H1 (cell line): ENCODE measurements around the gene CCDC78. TPM values are rescaled to one million over a fixed set of nuclear protein-coding genes. Genes with fewer than 3 reads are reported as not detected.
A peak's percentile ranks its signal among the peaks of the same experiment; 100 is the strongest.

Experiments
- CTCF ChIA-PET: fragments of 300-600 bp; sonication (Branson Sonifier 250); formaldehyde crosslinking; loops from one replicate; lab custom pipeline; 2021; ENCODE audit not compliant: partially characterized antibody; lab: Charles Lee
- POLR2A ChIA-PET: fragments of 300-600 bp; sonication (Branson Sonifier 250); formaldehyde crosslinking; loops from one replicate; lab custom pipeline; 2021; ENCODE audit warnings: inconsistent platforms; ENCODE audit not compliant: partially characterized antibody; lab: Charles Lee
- DNase-seq, 2 experiments: peaks; one replicate each; pipeline versions ENCODE4 v3.0.0 to v3.0.0-alpha.2; 2010 to 2022; ENCODE audit warnings: low spot score in 2 of 2, low read depth in 1 of 2, mixed read lengths in 1 of 2
- FAIRE-seq: peaks from 2 replicates; lab custom pipeline; 2011; peaks lifted over from hg19 to GRCh38; lab: Jason Lieb, UNC
- H2AFZ ChIP-seq: 2 replicates; pipeline ENCODE4 v1.8.1; 2012; ENCODE audit warnings: low read length, inconsistent platforms
- H2AK5ac ChIP-seq: 2 replicates; pipeline ENCODE4 v1.6.1; 2013; ENCODE audit warnings: low read depth, low read length
- H2BK120ac ChIP-seq: replicated peaks from 2 replicates; pipeline ENCODE3; 2013; ENCODE audit warnings: low read depth, low read length, inconsistent platforms
- H2BK12ac ChIP-seq: 2 replicates; pipeline ENCODE4 v1.6.1; 2013; ENCODE audit warnings: low read depth, low read length
- H2BK15ac ChIP-seq: 2 replicates; pipeline ENCODE4 v1.6.1; 2013; ENCODE audit warnings: low read length
- H2BK20ac ChIP-seq: 2 replicates; pipeline ENCODE4 v1.6.1; 2013; ENCODE audit warnings: low read length
- H2BK5ac ChIP-seq: 2 replicates; pipeline ENCODE4 v1.6.1; 2013; ENCODE audit warnings: low read depth, low read length
- H3K14ac ChIP-seq: 2 replicates; pipeline ENCODE4 v1.6.1; 2013; ENCODE audit warnings: inconsistent platforms; ENCODE audit not compliant: insufficient read length
- H3K18ac ChIP-seq: 2 replicates; pipeline ENCODE4 v1.6.1; 2013; ENCODE audit warnings: low read length; ENCODE audit errors: extremely low read depth
- H3K23ac ChIP-seq: 2 replicates; pipeline ENCODE4 v1.6.1; 2013; ENCODE audit warnings: inconsistent platforms; ENCODE audit not compliant: insufficient read length
- H3K23me2 ChIP-seq: 2 replicates; pipeline ENCODE4 v1.6.1; 2013; ENCODE audit warnings: low read depth, low read length
- H3K27ac ChIP-seq: 2 replicates; pipeline ENCODE4 v1.6.1; 2011; ENCODE audit warnings: low read depth, low read length, inconsistent platforms
- H3K27me3 ChIP-seq, 4 experiments: replicated peaks in 1 of 4; 1 replicate in 1 of 4; 2 replicates in 3 of 4; pipeline versions ENCODE4 v1.6.1 to v1.8.1; 2011 to 2013; ENCODE audit warnings: low read length in 3 of 4, mild to moderate bottlenecking in 3 of 4, inconsistent platforms in 2 of 4, mixed read lengths in 2 of 4, moderate library complexity in 1 of 4; ENCODE audit not compliant: control insufficient read depth in 3 of 4, insufficient read depth in 3 of 4; ENCODE audit errors: extremely low read depth in 1 of 4
- H3K36me3 ChIP-seq, 4 experiments: 2 replicates each; pipeline versions ENCODE4 v1.6.1 to v1.8.1; 2011 to 2013; ENCODE audit warnings: mild to moderate bottlenecking in 4 of 4, low read length in 3 of 4, moderate library complexity in 2 of 4, control low read depth in 1 of 4, inconsistent platforms in 1 of 4; ENCODE audit not compliant: insufficient read depth in 4 of 4, control insufficient read depth in 2 of 4
- H3K4ac ChIP-seq: replicated peaks from 2 replicates; pipeline ENCODE3; 2013; ENCODE audit warnings: low read length, low read depth, mixed read lengths, inconsistent platforms; ENCODE audit not compliant: insufficient read length
- H3K4me1 ChIP-seq, 4 experiments: replicated peaks in 1 of 4; 1 replicate in 1 of 4; 2 replicates in 3 of 4; pipeline versions ENCODE4 v1.6.1 to v1.8.1; 2011 to 2013; ENCODE audit warnings: low read length in 3 of 4, inconsistent platforms in 2 of 4, mixed read lengths in 1 of 4; ENCODE audit not compliant: insufficient read depth in 4 of 4, control insufficient read depth in 3 of 4
- H3K4me2 ChIP-seq, 2 experiments: 2 replicates each; pipeline versions ENCODE4 v1.6.1 to v1.8.1; 2011 to 2013; ENCODE audit warnings: low read depth in 2 of 2, low read length in 2 of 2, control low read depth in 1 of 2, inconsistent platforms in 1 of 2, mild to moderate bottlenecking in 1 of 2; ENCODE audit not compliant: insufficient read depth in 1 of 2
- H3K4me3 ChIP-seq, 4 experiments: fragments of 200-600, 300-600 bp in 1 of 4; sonication (generic), shearing (Covaris generic), sonication (Bioruptor Twin) in 1 of 4; 2 replicates each; pipeline versions ENCODE4 v1.5.1 to v1.8.1; 2011 to 2016; ENCODE audit warnings: low read length in 4 of 4, low read depth in 3 of 4, control low read depth in 2 of 4, inconsistent platforms in 2 of 4, mild to moderate bottlenecking in 2 of 4, mixed read lengths in 1 of 4, moderate library complexity in 1 of 4; ENCODE audit not compliant: insufficient read depth in 2 of 4; ENCODE audit errors: extremely low read depth in 1 of 4
- H3K56ac ChIP-seq: replicated peaks from 2 replicates; pipeline ENCODE3; 2013; ENCODE audit warnings: low read depth, mild to moderate bottlenecking, mixed read lengths, low read length, inconsistent platforms; ENCODE audit not compliant: insufficient read length
- H3K79me1 ChIP-seq: 2 replicates; pipeline ENCODE4 v1.6.1; 2013; ENCODE audit warnings: low read depth, low read length, control low read depth
- H3K79me2 ChIP-seq, 2 experiments: 2 replicates each; pipeline versions ENCODE4 v1.6.1 to v1.8.1; 2012 to 2013; ENCODE audit warnings: low read length in 2 of 2, mild to moderate bottlenecking in 2 of 2, inconsistent platforms in 1 of 2; ENCODE audit not compliant: insufficient read depth in 2 of 2, control insufficient read depth in 1 of 2
- H3K9ac ChIP-seq, 4 experiments: replicated peaks in 1 of 4; 1 replicate in 1 of 4; 2 replicates in 3 of 4; pipeline versions ENCODE4 v1.6.1 to v1.8.1; 2011 to 2013; ENCODE audit warnings: low read depth in 3 of 4, low read length in 3 of 4, control low read depth in 2 of 4, mild to moderate bottlenecking in 2 of 4, moderate library complexity in 2 of 4, inconsistent platforms in 1 of 4; ENCODE audit errors: extremely low read depth in 1 of 4
- H3K9me3 ChIP-seq, 2 experiments: 2 replicates each; pipeline versions ENCODE4 v1.6.1 to v1.8.1; 2012 to 2013; ENCODE audit warnings: mild to moderate bottlenecking in 2 of 2, moderate library complexity in 2 of 2, control low read depth in 1 of 2, inconsistent platforms in 1 of 2, low read depth in 1 of 2, low read length in 1 of 2, mixed read lengths in 1 of 2; ENCODE audit not compliant: insufficient read depth in 2 of 2
- H4K20me1 ChIP-seq, 2 experiments: replicated peaks in 1 of 2; 2 replicates each; pipeline versions ENCODE3 to v1.8.1; 2011 to 2013; ENCODE audit warnings: inconsistent platforms in 2 of 2, low read length in 2 of 2, mild to moderate bottlenecking in 1 of 2; ENCODE audit not compliant: insufficient read depth in 2 of 2, control insufficient read depth in 1 of 2
- H4K5ac ChIP-seq: 2 replicates; pipeline ENCODE4 v1.6.1; 2013; ENCODE audit warnings: low read length, low read depth, mixed read lengths, inconsistent platforms; ENCODE audit not compliant: insufficient read length
- H4K8ac ChIP-seq: 2 replicates; pipeline ENCODE4 v1.8.0; 2013; ENCODE audit warnings: mild to moderate bottlenecking, moderate library complexity, low read length, inconsistent platforms; ENCODE audit not compliant: insufficient read depth; ENCODE audit errors: extremely low read depth
- H4K91ac ChIP-seq: replicated peaks from 2 replicates; pipeline ENCODE3; 2013; ENCODE audit warnings: low read length, mixed read lengths, inconsistent platforms; ENCODE audit not compliant: insufficient read length
- BRCA1 ChIP-seq: IDR thresholded peaks from 2 replicates; pipeline ENCODE4 v1.6.1; 2012; ENCODE audit warnings: low read depth, low read length, improper control_type of control experiment
- GTF2F1 ChIP-seq: IDR thresholded peaks from 2 replicates; pipeline ENCODE4 v1.6.1; 2012; ENCODE audit warnings: low read depth, low read length, improper control_type of control experiment, borderline replicate concordance
- HDAC2 ChIP-seq, 2 experiments: fragments of 300-600 bp in 1 of 2; sonication (generic) in 1 of 2; IDR thresholded peaks; 2 replicates each; pipeline ENCODE4 v1.6.1; 2011 to 2012; ENCODE audit warnings: low read depth in 2 of 2, low read length in 2 of 2, mild to moderate bottlenecking in 2 of 2, moderate library complexity in 2 of 2, borderline replicate concordance in 1 of 2, inconsistent platforms in 1 of 2
- JUN ChIP-seq: IDR thresholded peaks from 2 replicates; pipeline ENCODE4 v1.6.1; 2011; ENCODE audit warnings: low read depth, mild to moderate bottlenecking, improper control_type of control experiment, low read length
- KDM1A ChIP-seq: fragments of 200-600, 300-600 bp; sonication (generic); IDR thresholded peaks from 2 replicates; pipeline ENCODE4 v1.7.1; 2016; ENCODE audit warnings: mild to moderate bottlenecking, low read length, borderline replicate concordance
- NRF1 ChIP-seq: IDR thresholded peaks from 2 replicates; pipeline ENCODE4 v1.6.1; 2011; ENCODE audit warnings: mild to moderate bottlenecking, low read depth, low read length, improper control_type of control experiment
- POLR2A ChIP-seq, 2 experiments: IDR thresholded peaks; 1 replicate in 1 of 2; 2 replicates in 1 of 2; pipeline ENCODE4 v1.6.1; 2011; ENCODE audit warnings: low read depth in 2 of 2, low read length in 2 of 2, mild to moderate bottlenecking in 2 of 2; ENCODE audit errors: control extremely low read depth in 1 of 2
- RAD21 ChIP-seq, 2 experiments: IDR thresholded peaks in 1 of 2; conservative IDR thresholded peaks in 1 of 2; 2 replicates each; pipeline ENCODE4 v1.6.1; 2011; ENCODE audit warnings: low read depth in 2 of 2, low read length in 2 of 2, improper control_type of control experiment in 1 of 2, inconsistent platforms in 1 of 2, mild to moderate bottlenecking in 1 of 2, moderate library complexity in 1 of 2
- SIX5 ChIP-seq: IDR thresholded peaks from 2 replicates; pipeline ENCODE4 v1.6.1; 2011; ENCODE audit warnings: mild to moderate bottlenecking, low read depth, low read length
- SP4 ChIP-seq: IDR thresholded peaks from 2 replicates; pipeline ENCODE4 v1.6.1; 2012; ENCODE audit warnings: low read length, inconsistent platforms
- YY1 ChIP-seq: IDR thresholded peaks from 2 replicates; pipeline ENCODE4 v1.6.1; 2011; ENCODE audit warnings: low read depth, mild to moderate bottlenecking, low read length
- ZNF274 ChIP-seq: IDR thresholded peaks from 2 replicates; pipeline ENCODE4 v1.7.0; 2012; ENCODE audit warnings: low read length, borderline replicate concordance; ENCODE audit errors: extremely low read depth
- WGBS, 2 experiments: shearing (Covaris generic) in 1 of 2; methylation state at CpG; one replicate each; pipeline versions ENCODE4 v1.1.6 to v1.1.7; 2013 to 2015; ENCODE audit warnings: low lambda C conversion rate in 2 of 2, mixed read lengths in 2 of 2, inconsistent platforms in 1 of 2, low coverage in 1 of 2, missing lambda C conversion rate in 1 of 2; ENCODE audit not compliant: insufficient replicate concordance in 2 of 2, insufficient coverage in 1 of 2, insufficient read length in 1 of 2; ENCODE audit errors: extremely low coverage in 1 of 2, missing lambda C conversion rate in 1 of 2; 5-methylcytosine and 5-hydroxymethylcytosine counted together
- polyA plus RNA-seq, 7 experiments: library from polyadenylated mRNA; depleted of rRNA in 3 of 7; stranded (reverse) in 5 of 7; unstranded in 2 of 7; fragments of >200 nt in 5 of 7; fragments of 200-250 nt in 2 of 7; gene quantifications; 1 replicate in 5 of 7; 2 replicates in 1 of 7; 4 replicates in 1 of 7; pipeline versions ENCODE4 v1.2.1 to v1.2.3, GENCODE V29; 2011 to 2013; ENCODE audit warnings: missing spikeins in 2 of 7, mixed read lengths in 2 of 7
- total RNA-seq: library from RNA; stranded (reverse); fragmentation: NEBNext Ultra II Directional; extraction: Animal tissue kit (Norgen Biotek cat#: 25700); gene quantifications from 2 replicates; pipeline ENCODE4 v1.2.1, GENCODE V29; 2021
- TF ChIP-seq, protein P1 (sequence below): IDR thresholded peaks from 2 replicates; pipeline ENCODE4 v1.6.1; 2012; ENCODE audit warnings: inconsistent platforms

The CCDC78 gene
- total and polyA plus RNA-seq, 2 of the 8 experiments (the other 6 are each of a cell fraction or from before 2014, with no cell fraction given) = 7.1 to 8.5 TPM

DNA sequence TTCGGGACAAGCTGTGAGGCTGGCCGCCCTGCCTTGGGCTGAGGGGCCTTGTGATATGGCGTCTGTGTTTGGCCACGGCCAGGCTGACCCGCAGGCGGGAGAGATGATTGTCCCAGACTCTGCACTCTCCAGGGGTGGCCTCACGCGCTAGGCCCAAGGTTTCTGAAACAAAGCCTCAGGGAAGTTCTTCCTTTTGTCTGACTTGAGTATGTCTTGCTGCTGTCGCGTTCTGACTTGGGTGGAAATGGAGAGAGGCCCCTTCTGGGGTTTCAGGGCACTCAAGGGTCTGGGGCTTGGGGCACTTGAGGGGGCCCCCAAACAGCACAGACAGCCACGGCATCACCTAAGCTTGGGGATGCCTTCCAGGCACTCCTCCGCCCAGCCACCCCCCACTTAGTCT is 15.2 kb downstream of the CCDC78 start:
- FAIRE-seq (no peak), DNase-seq (no peak)
- 86% methylated on average over 12 of the region's 12 CpGs; no CpG with 5 or more reads in 1 of the 2 experiments for WGBS, 2 experiments
- Histone ChIP-seq H3K36me3 (no peaks in the 10 kb centered on the region), H3K56ac (no peak overlapping the region), H4K8ac (0 out of 2 replicates have a peak overlapping the region, but pooled peaks have one; percentile 51), H3K4ac (no peak overlapping the region), H2BK120ac (no peak overlapping the region), H4K5ac (no peak overlapping the region), H4K91ac (no peak overlapping the region), H4K20me1 (peaks cover 5 to 8% of the 10 kb centered on the region in 2 experiments), H2BK5ac (no peak overlapping the region), H3K23ac (no peak overlapping the region), H3K79me1 (no peaks in the 10 kb centered on the region), H2BK12ac (no peak overlapping the region), H3K18ac (no peak overlapping the region), H3K4me3 (no peak overlapping the region), H3K14ac (no peak overlapping the region), H3K23me2 (peaks cover 17% of the 10 kb centered on the region; the same call in 1 of the 2 replicates), H3K4me1 (peaks cover 0 to 13% (median 9%) of the 10 kb centered on the region in 4 experiments; a peak in 5 of 7 replicates), H3K27me3 (peaks cover 18 to 70% (median 51%) of the 10 kb centered on the region in 4 experiments), H3K9me3 (no peaks in the 10 kb centered on the region), H2AK5ac (no peak overlapping the region), H3K4me2 (no peak overlapping the region), H2AFZ (no peak overlapping the region), H3K27ac (no peak overlapping the region), H3K79me2 (no peaks in the 10 kb centered on the region), H2BK15ac (no peak overlapping the region), H2BK20ac (no peak overlapping the region), H3K9ac (no peak overlapping the region)
- ChIA-PET POLR2A (interaction anchor here (1.5 to 20.9 kb wide), 3 partner anchors 9 to 16 kb away, joined by 5 to 353 read pairs (median 5); partner anchors contain the start of genes ANTKMT, CCDC78 and HAGHL), CTCF (interaction anchor here (0.9 to 33.4 kb wide), 10 partner anchors 8 to 347 kb away, joined by 3 to 977 read pairs (median 5); partner anchors contain the start of genes ANTKMT, CCDC78, CHTF18 and CIAO3)
- TF ChIP-seq NRF1 = no peak
- no peak for TF ChIP-seq ZNF274
- TF ChIP-seq BRCA1 = no peak
- TF ChIP-seq POLR2A (IDR thresholded peaks at IDR 0.05; ENCODE audit: control extremely low read depth in 1 of 2, low read depth in 2 of 2, low read length in 2 of 2) = no peak
- no peak for TF ChIP-seq JUN
- no peak for TF ChIP-seq SP4
- TF ChIP-seq GTF2F1 = no peak
- no peak for TF ChIP-seq RAD21 (IDR thresholded peaks at IDR 0.05 in 1 of 2, conservative IDR thresholded peaks at IDR 0.05 in 1 of 2; ENCODE audit: low read depth in 2 of 2, low read length in 2 of 2)
- TF ChIP-seq YY1 = no peak
- peak; percentile 93 for TF ChIP-seq KDM1A
- TF ChIP-seq, protein P1, sequence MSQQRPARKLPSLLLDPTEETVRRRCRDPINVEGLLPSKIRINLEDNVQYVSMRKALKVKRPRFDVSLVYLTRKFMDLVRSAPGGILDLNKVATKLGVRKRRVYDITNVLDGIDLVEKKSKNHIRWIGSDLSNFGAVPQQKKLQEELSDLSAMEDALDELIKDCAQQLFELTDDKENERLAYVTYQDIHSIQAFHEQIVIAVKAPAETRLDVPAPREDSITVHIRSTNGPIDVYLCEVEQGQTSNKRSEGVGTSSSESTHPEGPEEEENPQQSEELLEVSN = no peak
- TF ChIP-seq SIX5 = no peak
- peak in 1 of 2 experiments; percentile 49; a peak in 2 of 4 replicates for TF ChIP-seq HDAC2 (IDR thresholded peaks at IDR 0.05; ENCODE audit: borderline replicate concordance in 1 of 2, low read depth in 2 of 2, low read length in 2 of 2)
